GM21390 (cell line): ENCODE results near the gene PCNT.
"Not testable (repeated sequence)": the region's sequence is repeated elsewhere in the genome, so short reads cannot be mapped to it uniquely, and the experiment has no call there.

ENCODE experiments used
- ATAC-seq: cut with Tn5 transposase; IDR thresholded peaks from one replicate; pipeline ENCODE4 v1.9.1; 2021; ENCODE audit not compliant: unreplicated experiment

Gene PCNT

DNA sequence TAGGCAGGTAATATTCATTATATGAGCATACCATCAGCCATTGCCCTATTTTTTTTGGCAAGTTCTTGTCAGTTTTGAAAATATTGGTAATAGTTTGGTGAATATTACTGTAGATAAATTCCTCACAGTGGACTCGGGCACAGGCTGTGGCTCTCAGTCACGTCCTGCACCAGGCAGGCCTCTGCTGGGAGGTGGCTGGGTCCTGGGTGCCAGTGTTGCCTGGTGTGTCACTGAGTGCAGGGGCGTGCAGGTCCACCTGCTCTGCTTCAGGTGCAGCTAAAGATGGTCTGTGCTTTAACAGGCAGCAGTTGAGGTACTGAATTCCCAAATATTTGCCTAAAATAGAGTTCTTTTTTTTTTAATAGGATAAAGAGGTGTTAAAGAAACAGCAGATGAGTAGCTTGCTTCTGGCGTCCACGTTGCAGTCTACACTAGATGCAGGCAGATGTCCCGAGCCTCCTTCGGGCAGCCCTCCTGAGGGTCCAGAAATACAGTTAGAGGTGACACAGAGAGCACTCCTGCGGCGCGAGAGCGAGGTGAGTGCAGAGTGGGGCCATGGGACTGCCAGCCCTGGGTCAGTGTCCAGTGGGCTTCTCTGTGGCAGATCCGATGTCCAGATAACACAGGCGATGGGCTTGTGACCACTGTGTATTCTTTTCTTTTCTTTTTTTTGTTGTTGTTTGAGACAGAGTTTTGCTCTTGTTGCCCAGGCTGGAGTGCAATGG, 77.4 kb downstream of the PCNT start:
- ATAC-seq: no peak

DNA sequence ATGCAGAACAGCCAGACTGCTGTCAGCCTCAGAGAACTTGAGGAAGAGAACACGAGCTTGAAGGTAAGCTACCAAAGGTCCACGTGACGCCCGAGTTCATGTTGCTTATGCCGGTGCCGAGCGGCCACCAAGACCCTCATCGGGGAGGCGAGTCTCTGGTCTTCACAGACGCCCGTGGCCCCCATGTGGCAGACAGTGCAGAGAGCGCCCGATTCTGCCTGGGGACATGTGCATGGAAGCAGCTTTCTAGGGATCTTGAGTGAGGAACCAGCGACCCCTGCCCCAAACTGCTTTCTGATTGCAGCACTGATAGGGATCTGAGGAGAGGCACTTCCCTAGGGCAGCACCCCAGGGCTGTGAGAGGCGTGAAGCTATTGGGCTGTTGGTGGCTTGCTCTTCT, 78.5 kb downstream of the PCNT start:
- no peak for ATAC-seq

DNA sequence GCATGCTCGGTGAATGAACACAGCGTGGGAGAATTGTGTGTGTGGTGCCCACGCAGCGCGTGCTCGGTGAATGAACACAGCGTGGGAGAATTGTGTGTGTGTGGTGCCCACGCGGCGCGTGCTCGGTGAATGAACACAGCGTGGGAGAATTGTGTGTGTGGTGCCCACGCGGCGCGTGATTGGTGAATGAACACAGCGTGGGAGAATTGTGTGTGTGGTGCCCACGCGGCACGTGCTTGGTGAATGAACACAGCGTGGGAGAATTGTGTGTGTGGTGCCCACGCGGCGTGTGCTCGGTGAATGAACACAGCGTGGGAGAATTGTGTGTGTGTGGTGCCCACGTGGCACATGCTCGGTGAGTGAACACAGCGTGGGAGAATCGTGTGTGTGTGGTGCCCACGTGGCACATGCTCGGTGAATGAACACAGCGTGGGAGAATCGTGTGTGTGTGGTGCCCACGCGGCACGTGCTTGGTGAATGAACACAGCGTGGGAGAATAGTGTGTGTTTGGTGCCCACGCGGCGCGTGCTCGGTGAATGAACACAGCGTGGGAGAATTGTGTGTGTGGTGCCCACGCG, 79.4 kb downstream of the PCNT start:
- ATAC-seq: not testable (repeated sequence)

DNA sequence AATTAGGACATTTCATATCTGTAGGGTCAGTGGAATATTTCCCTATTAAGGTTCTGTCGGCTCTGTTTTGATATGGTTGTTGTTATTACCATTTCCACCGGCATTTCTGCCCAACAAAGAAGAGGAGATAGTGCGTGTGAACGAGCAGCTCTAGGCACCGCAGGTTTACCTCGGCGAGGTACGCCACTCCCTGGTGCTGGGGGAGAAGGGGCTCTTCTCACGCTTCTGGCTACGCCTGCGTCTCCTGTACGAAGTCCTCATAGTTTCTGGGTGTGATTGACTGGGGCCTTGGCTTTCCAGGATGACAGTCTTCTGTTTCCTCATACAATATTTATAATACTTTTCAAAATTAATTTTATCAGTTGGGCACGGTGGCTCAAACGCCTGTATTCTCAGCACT, 80.3 kb downstream of the PCNT start:
- no peak for ATAC-seq

DNA sequence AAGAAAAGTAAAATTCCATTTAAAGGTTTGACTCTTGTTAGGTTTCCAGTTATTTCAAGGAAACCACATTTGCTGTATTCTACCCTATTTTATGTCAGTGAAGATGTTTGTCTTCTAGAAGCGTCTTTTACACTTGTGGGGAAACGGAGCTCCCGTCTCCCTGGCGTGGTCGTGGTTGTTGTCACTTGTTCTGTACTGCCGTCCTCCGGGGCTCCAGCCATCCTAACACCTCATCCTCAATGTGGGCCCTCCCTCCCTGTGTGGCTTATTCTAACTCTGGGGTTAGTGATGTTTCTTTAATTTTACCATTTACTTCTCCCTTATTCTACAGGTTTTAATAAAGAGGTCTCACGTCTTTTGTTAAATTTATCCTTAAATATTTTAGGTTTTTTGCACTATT, 82.0 kb downstream of the PCNT start:
- ATAC-seq: no peak

DNA sequence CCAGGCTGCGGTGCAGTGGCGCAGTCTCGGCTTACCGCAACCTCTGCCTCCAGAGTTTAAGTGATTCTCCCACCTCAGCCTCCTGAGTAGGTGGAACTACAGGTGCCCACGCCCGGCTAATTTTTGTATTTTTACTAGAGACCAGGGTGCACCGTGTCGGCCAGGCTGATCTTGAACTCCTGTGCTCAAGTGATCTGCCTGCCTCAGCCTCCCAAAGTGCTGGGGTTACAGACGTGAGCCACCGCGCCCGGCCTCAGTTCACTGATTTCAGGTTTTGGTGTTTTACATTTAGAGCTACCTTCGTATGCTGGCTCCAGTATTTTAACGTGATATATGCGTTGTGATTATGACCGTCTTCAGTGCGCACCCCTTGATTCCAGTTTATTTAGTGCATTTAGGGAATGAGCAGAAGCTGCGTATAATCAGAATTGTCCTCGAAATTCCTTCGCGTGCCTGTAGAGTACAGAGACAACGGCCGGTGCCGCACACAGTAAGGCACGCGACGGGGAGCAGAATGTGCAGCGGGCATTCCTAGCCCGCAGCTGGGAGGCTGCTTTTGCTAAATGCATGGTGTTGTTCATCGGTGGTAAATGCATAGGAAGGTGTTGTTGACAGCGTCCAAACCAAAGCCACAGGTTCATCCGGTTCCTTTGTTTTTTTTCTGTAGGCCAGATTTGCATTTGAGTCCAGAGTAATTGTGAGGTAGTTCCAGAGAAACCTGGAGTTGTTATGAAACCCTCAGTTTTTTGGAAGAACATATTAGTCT, 85.9 kb downstream of the PCNT start:
- ATAC-seq: no peak

DNA sequence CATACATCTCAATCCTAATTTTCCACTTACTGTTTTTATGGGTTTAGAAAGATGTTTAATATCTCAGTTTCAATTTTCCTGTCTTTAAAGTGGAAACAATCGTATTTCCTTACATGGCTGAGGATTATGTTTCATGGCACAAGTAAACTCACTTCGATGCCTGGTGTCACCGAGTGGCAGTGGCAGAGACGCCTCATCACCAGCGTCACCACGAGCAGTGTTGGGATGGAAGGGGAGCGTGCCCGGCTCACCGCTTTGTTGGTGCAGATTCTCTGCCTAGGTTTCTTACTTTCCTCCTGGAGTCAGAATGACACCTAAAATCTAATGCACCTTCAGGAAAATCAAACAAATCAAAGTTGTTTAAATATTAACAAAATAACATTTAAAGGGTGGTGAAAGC, 86.6 kb downstream of the PCNT start:
- ATAC-seq: no peak

DNA sequence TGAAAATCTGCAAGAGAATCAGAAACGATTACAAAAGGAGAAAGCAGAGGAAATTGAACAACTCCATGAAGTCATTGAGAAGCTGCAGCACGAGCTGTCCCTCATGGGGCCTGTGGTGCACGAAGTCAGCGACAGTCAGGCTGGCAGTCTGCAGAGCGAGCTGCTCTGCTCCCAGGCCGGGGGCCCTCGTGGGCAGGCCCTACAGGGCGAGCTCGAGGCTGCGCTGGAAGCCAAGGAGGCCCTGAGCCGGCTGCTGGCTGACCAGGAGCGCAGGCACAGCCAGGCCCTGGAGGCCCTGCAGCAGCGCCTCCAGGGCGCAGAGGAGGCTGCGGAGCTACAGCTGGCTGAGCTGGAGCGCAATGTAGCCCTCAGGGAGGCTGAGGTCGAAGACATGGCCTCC, 87.3 kb downstream of the PCNT start:
- ATAC-seq: no peak

DNA sequence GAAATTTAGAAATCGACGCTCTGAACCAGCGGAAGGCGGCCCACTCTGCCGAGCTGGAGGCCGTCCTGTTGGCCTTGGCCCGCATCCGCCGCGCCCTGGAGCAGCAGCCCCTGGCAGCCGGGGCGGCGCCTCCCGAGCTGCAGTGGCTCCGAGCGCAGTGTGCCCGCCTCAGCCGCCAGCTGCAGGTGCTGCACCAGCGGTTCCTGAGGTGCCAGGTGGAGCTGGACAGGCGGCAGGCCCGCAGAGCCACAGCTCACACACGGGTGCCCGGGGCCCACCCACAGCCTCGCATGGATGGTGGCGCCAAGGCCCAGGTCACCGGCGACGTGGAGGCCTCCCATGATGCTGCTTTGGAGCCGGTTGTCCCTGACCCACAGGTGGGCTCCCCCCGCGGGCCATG, 87.7 kb downstream of the PCNT start:
- no peak for ATAC-seq

DNA sequence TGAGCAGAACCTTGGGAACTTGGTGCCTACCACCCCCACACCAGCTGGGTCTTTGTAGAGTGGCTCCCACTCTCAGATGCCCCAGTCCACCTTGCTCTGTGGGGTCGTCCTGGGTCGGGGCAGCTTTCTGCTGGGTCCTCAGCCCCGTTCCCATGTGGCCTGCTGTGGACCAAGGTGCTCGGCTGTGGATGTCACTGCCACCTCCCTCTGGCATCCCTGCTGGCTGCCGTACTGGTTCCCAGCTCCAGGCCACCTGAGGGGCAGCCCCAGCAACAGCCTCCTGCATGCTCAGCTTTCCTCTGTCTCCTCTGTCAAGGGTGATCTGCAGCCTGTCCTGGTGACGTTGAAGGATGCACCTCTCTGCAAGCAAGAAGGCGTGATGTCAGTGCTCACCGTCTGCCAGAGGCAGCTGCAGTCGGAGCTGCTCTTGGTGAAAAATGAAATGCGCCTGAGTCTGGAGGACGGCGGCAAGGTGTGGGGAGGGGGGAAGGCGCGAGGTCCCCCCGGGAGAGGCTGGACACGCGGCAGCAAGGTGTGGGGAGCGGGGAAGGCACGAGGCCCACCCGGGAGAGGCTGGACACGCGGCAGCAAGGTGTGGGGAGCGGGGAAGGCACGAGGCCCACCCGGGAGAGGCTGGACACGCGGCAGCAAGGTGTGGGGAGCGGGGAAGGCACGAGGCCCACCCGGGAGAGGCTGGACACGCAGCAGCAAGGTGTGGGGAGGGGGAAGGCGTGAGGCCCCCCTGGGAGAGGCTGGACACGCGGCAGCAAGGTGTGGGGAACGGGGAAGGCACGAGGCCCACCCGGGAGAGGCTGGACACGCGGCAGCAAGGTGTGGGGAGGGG, 88.8 kb downstream of the PCNT start:
- ATAC-seq: no peak

DNA sequence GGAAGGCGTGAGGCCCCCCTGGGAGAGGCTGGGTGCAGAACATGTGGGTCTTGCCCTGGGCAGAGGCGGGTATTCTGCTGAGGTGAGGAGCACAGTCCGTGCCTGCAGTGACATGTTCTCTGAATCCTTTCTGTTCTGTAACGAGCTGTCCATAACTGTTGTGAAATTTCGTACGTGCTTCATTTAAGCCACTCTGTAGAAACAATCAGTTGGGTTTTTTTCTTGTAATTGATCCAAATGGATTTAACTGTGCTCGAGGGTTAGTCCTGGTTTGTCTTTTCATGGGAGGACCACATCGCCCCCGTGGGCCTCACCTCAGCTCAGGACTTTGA, 89.4 kb downstream of the PCNT start:
- no peak for ATAC-seq

DNA sequence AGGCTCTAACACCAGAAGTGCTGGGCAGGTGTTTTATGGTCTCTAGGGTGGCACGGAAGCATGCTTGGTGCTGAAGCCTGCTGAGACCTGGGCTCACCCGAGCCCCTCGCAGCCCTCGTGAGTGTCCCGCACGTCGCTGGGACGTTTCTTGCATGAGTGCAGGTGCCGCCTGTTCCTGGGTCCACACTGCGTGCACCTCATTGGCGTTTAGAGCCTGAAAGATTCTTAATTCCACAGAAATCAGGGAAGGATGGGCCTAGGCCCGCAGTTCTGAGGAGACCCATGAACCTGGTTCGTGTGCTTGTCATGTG, 91.0 kb downstream of the PCNT start:
- ATAC-seq: no peak

DNA sequence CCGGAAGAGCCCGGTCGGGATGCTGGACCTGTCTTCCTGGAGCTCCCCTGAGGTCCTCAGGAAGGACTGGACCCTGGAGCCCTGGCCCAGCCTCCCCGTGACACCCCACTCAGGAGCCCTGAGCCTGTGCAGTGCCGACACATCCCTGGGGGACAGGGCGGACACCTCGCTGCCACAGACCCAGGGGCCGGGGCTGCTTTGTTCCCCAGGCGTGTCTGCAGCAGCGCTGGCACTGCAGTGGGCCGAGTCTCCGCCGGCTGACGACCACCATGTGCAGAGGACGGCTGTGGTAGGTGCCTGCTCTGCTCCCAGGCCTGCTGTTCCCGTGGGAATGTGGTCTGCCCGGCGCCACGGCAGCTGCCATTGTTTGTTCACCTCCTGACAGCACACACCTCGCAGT, 92.6 kb downstream of the PCNT start:
- ATAC-seq: no peak

DNA sequence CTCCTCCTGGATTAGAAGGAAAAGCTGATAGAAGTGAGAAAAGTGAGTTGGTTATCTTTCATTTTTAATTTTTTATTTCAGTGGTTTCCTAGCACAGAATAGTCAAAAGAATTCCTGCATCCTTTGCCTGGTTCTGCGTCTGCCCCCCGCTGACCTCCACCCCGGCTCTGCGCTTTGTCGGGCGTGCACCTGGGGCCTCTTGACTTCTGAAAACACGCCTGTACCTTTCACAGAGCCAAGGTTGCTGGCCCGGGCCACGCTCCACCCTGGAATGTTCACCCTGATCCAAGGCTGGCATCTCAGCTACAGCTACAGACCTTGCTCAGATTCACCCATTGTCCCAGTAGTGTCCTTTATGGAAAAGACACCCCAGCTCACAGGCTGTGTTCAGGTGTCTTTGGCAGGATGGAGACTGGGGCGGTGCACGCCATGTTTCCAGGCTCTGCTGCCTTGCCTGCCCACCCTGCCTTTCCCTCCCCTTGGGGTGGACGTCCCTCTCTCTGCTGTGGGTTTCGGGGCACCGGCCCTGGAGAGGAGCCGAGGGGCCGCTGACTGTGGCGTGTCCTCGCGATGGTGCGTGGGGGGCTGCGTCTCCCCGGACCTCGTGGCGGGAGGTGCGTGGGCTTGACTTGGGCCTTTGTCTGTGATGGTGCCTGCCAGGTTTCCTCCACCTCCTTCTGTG, 94.5 kb downstream of the PCNT start:
- no peak for ATAC-seq

DNA sequence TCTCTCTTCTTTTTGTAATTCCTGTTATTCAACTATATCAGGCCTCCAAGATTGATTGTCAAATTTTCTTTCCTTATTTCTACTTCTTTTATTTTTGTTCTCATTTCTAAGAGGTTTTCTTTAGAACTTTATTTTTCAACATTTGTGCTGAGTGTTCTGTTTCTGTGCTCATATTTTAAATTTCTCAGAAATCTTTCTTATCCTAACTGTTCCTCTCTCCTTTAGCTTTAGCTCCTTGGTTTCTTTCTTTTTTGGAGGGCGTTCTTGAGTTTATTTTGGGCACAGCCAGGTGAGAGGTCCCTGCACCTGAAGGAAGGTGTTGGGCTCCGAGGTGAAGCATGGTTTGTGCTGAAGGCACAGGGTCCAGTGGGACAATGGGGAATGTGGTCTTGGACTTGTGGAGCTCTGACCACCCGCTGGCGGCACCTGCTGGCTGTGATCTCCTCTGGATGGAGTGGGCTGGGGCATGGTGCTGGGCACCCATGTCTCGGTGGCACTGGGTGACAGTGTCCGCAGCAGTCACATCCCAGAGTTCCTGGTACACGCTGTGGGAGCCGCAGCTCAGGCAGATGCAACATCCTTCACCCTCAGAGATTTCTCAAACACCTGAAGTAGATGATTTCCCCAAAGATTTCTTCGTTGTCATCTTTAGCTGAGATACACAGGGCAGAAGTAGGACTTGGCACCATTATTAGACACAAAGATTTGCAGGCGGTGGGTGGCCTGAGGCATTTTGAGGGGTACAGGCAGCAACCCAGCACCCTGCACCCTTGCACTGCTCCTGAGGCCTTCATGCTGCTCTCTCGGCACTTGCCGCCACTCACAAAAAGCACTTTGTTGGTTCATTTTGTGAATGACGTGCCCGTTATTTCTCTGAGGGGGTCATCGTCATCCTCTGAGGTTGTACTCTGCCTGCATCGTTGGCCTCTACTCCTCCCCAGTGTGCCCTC, 96.6 kb downstream of the PCNT start:
- no peak for ATAC-seq

DNA sequence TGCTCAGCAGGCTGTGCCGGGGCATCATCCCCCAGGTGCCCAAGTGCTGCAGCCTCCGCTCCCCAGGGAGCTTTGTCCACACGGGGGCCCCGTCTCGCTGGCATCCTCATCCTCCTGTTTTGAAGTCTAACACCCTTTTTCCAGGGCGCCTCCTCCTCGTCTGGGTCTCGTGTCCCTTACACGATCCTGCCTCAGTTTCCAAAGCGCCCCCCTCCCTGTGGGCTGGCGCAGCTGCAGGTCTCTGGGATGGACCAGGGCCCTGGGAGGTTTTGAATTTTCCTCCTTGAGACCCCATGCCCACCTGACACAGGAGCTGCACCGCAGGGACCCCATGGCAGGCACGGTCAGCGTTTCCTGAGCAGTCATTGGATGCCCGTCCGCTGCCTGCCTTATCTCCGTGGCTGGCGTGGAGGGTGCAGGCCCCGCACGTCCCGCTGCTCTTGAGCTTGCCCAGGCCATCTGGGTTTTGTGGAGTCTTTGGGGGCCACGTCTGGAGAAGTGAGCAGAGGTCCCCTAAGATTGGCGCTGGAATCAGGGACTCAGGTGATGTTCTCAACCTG, 97.3 kb downstream of the PCNT start:
- ATAC-seq: no peak

DNA sequence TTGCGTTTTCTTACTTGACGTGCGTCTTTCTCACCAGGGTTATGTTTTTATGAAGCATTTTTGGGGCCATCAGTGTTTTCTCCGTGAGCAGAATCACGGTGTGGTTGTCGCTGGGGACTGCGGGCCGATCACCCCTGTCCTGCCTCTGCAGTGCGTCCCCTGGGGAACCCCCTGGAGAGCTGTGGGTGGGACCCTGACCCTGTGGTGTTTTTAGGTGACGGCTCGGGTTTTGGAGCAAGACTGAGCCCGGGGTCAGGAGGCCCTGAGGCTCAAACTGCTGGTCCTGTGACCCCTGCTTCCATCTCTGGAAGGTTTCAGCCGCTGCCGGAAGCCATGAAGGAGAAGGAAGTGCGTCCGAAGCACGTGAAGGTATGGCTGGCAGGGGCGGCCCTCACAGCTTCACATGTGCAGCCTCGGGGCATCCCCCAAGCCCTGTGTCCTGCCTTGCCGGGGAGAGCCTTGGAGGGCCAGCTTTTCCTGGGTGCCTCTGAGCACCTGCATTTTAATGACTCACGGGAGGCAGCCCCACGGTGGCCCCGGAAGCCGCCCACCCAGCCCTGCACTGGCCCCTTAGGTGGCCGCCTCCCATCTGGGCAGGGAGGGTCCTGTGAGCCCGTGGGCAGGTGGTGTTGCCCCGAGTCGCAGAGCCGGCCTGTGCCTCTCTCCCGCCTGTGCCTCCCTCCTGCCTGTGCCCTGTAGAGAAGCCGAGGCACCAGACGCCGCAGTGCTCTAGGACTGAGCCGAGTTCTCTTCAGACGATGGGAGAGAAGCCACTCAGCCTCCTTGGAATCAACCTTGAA, 98.0 kb downstream of the PCNT start:
- no peak for ATAC-seq

DNA sequence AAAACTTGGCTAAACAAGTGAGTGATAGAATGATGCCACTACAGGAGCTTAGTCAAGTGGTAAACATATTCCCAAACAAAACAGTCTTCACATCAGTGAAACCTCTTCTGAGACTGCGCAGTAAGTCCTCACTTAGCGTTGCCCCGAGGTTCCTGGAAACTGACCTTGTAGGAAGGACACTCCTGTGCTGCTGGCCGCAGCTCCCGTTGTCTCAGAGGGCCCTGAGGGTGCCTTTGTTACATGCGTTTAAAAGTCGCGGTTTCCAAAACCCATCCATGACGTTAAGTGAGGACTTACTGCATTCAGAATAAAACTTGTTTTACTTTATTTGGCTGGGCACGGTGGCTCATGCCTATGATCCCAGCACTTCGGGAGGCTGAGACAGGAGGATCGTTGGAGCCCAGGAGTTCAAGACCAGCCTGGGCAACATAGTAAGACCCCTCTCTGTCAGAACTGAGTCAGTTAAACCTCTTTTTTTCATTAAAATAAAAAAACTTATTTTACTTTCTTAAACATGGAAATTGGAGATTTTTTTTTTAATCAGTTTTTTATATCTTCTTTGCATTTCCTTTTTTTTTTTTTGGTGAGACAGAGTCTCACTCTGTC, 98.8 kb downstream of the PCNT start:
- no peak for ATAC-seq
